CD4-positive, alpha-beta T cell (primary cell): ENCODE measurements around the gene ZC3H18. TPM values are rescaled to one million over a fixed set of nuclear protein-coding genes. Genes with fewer than 3 reads are reported as not detected.

ENCODE experiments used
- ATAC-seq: fragments of 200-7000 bp; cut with Tn5 transposase; one replicate; pipeline ENCODE4 v1.10.0; 2022; ENCODE audit warnings: mild to moderate bottlenecking; ENCODE audit not compliant: poor library complexity
- CTCF ChIA-PET: fragments of 350-600 bp; sonication (Branson Sonifier 250); formaldehyde crosslinking; loops from one replicate; lab custom pipeline; 2021; ENCODE audit warnings: antibody characterized with exemption, inconsistent platforms; lab: Charles Lee
- POLR2A ChIA-PET: fragments of 350-600 bp; sonication (Branson Sonifier 250); formaldehyde crosslinking; loops from one replicate; lab custom pipeline; 2021; ENCODE audit warnings: antibody characterized with exemption, inconsistent platforms; lab: Charles Lee
- DNase-seq, 14 experiments: peaks; one replicate each; pipeline ENCODE4 v3.0.0-alpha.2; 2013 to 2020; ENCODE audit warnings: mixed read lengths in 2 of 14
- H3K27ac ChIP-seq, 2 donors: one replicate each; pipeline versions ENCODE4 v1.5.1 to v1.7.0; 2013; ENCODE audit warnings: low read length in 2 of 2, low read depth in 1 of 2, mild to moderate bottlenecking in 1 of 2
- H3K27me3 ChIP-seq, 2 experiments: 1 replicate in 1 of 2; 2 replicates in 1 of 2; pipeline versions ENCODE4 v1.6.1 to v1.7.0; 2013; ENCODE audit warnings: low read length in 2 of 2, control low read depth in 1 of 2, mild to moderate bottlenecking in 1 of 2, moderate library complexity in 1 of 2; ENCODE audit not compliant: insufficient read depth in 2 of 2, control insufficient read depth in 1 of 2
- H3K36me3 ChIP-seq: one replicate; pipeline ENCODE4 v1.6.1; 2013; ENCODE audit warnings: low read length, control low read depth; ENCODE audit not compliant: insufficient read depth
- H3K4me1 ChIP-seq: one replicate; pipeline ENCODE4 v1.6.1; 2013; ENCODE audit warnings: low read length, control low read depth; ENCODE audit not compliant: insufficient read depth
- H3K4me3 ChIP-seq: one replicate; pipeline ENCODE4 v1.5.1; 2013; ENCODE audit warnings: mild to moderate bottlenecking, low read length, moderate library complexity
- H3K9me3 ChIP-seq, 2 experiments: 1 replicate in 1 of 2; 2 replicates in 1 of 2; pipeline versions ENCODE4 v1.6.1 to v1.7.0; 2013; ENCODE audit warnings: low read length in 2 of 2, mild to moderate bottlenecking in 2 of 2, control low read depth in 1 of 2, moderate library complexity in 1 of 2; ENCODE audit not compliant: control insufficient read depth in 1 of 2, insufficient read depth in 1 of 2
- H3K27ac Mint-ChIP-seq: one replicate; pipeline ENCODE4 v1.8.0; 2020; ENCODE audit warnings: mixed read lengths
- H3K27me3 Mint-ChIP-seq: one replicate; pipeline ENCODE4 v1.8.0; 2021; ENCODE audit warnings: mixed read lengths
- H3K36me3 Mint-ChIP-seq: one replicate; pipeline ENCODE4 v1.8.0; 2021; ENCODE audit warnings: low read depth, mixed read lengths
- H3K4me1 Mint-ChIP-seq: one replicate; pipeline ENCODE4 v1.8.0; 2021; ENCODE audit warnings: low read depth, mixed read lengths
- H3K4me3 Mint-ChIP-seq: one replicate; pipeline ENCODE4 v1.8.0; 2020; ENCODE audit warnings: mild to moderate bottlenecking, mixed read lengths
- H3K9me3 Mint-ChIP-seq: one replicate; pipeline ENCODE4 v1.8.0; 2020; ENCODE audit warnings: mixed read lengths
- CTCF ChIP-seq: fragments of 200-600 bp; IDR thresholded peaks from one replicate; pipeline ENCODE4 v1.8.0; 2022; ENCODE audit warnings: antibody characterized with exemption, mild to moderate bottlenecking
- intact Hi-C, 2 experiments: fragments of 100-400 bp; cut with DNase I in 1 of 2; cut with micrococcal nuclease in 1 of 2; formaldehyde crosslinking; loops; one replicate each; pipeline versions ENCODE4 v1.15.1 to v1.9.0; 2023 to 2025; cut with DNase I, micrococcal nuclease
- total RNA-seq, 174 experiments: library from RNA in 2 of 174; stranded (reverse) in 2 of 174; gene quantifications; one replicate each; pipeline ENCODE4 v1.2.3 and lab custom pipeline; 2021 to 2026

ZC3H18 gene
- total RNA-seq, 2 experiments from 2014 or later: 92.6 to 93.7 TPM

GRCh38 chr16:88681084-88681680, 111.0 kb downstream of the ZC3H18 start:
- TF ChIP-seq CTCF: peak; percentile 47
- Mint-ChIP-seq H3K4me1 (peaks cover 40% of the 10 kb centered on the region), H3K36me3 (peaks cover 33% of the 10 kb centered on the region), H3K27me3 (no peaks in the 10 kb centered on the region), H3K9me3 (no peaks in the 10 kb centered on the region), H3K27ac (peak overlapping the region; percentile 95), H3K4me3 (peak overlapping the region; percentile 81)
- intact Hi-C loops: loop anchor here (1.0 to 5.0 kb wide), 3 partner anchors 24 to 101 kb away; partner anchors contain the start of gene IL17C (in 1 of the 2)
- Histone ChIP-seq H3K27me3 (no peaks in the 10 kb centered on the region), H3K36me3 (peaks cover 55% of the 10 kb centered on the region), H3K4me3 (peak overlapping the region; percentile 29), H3K27ac (peak overlapping the region; percentile 57 to 73), H3K4me1 (peaks cover 62% of the 10 kb centered on the region), H3K9me3 (no peaks in the 10 kb centered on the region)
- ChIA-PET POLR2A (interaction anchor here (1.0 to 3.4 kb wide), 5 partner anchors 8 to 24 kb away, joined by 3 to 38 read pairs (median 5); partner anchors contain the start of gene MVD), CTCF (interaction anchor here (1.3 to 2.0 kb wide), 4 partner anchors 18 to 69 kb away, joined by 3 to 9 read pairs (median 4); partner anchors contain the start of gene MVD)
- peak; percentile 21 for ATAC-seq
- DNase-seq: peak in 11 of 14 experiments; percentile 32 to 79 (median 49)

Other genes with a start within 250 kb of the ZC3H18 start
- under 1 TPM; 0.74 to 0.75 TPM for gene ZNF469, start 187.4 kb upstream of the ZC3H18 start, total RNA-seq
- gene ZFPM1, start 117.1 kb upstream of the ZC3H18 start, total RNA-seq: 10 to 100 TPM; 22.8 to 24.2 TPM
- under 1 TPM in 1 of 2 experiments, not detected in 1; 0.77 TPM for gene IL17C, start 68.2 kb downstream of the ZC3H18 start, total RNA-seq
- gene CYBA, start 80.7 kb downstream of the ZC3H18 start, total RNA-seq: 100 to 1,000 TPM; 292 to 294 TPM
- 10 to 100 TPM; 74.2 to 76.9 TPM for gene MVD, start 92.7 kb downstream of the ZC3H18 start, total RNA-seq
- gene SNAI3, start 116.1 kb downstream of the ZC3H18 start, total RNA-seq: 1 to 10 TPM; 3.0 to 3.5 TPM
- gene RNF166, start 136.0 kb downstream of the ZC3H18 start, total RNA-seq: 100 to 1,000 TPM; 334 to 355 TPM
- gene CTU2, start 136.1 kb downstream of the ZC3H18 start, total RNA-seq: 10 to 100 TPM; 39.3 to 44.0 TPM
- 100 to 1,000 TPM; 142 to 146 TPM for gene PIEZO1, start 214.8 kb downstream of the ZC3H18 start, total RNA-seq
- 1 to 10 TPM in 1 of 2 experiments, under 1 TPM in 1; 0.47 to 1.0 TPM for gene CDT1, start 233.4 kb downstream of the ZC3H18 start, total RNA-seq
- gene APRT, start 241.5 kb downstream of the ZC3H18 start, total RNA-seq: 100 to 1,000 TPM; 153 to 154 TPM